ENCODE results near the gene MGST2.

GRCh38 chr4:139669335-139669734 lies 3.7 kb downstream of the MGST2 start:
- TF ChIP-seq ATF6 (CRISPR knock-in tag; IDR thresholded peaks at IDR 0.05), result no peak
- TF ChIP-seq CTCF (IDR thresholded peaks at IDR 0.05), result no peak
- TF ChIP-seq NR1H2 (CRISPR knock-in tag; IDR thresholded peaks at IDR 0.05), result no peak
- TF ChIP-seq TP53 (CRISPR knock-in tag; IDR thresholded peaks at IDR 0.05), result no peak
- no peak for TF ChIP-seq SMAD3 (CRISPR knock-in tag; IDR thresholded peaks at IDR 0.05; ENCODE audit: borderline replicate concordance)
- TF ChIP-seq ZNF263 (CRISPR knock-in tag; IDR thresholded peaks at IDR 0.05; ENCODE audit: low read depth), result no peak
- TF ChIP-seq NR2C2 (CRISPR knock-in tag; IDR thresholded peaks at IDR 0.05), result no peak
- no peak for TF ChIP-seq ZNF121 (CRISPR knock-in tag; IDR thresholded peaks at IDR 0.05)
- no peak for TF ChIP-seq SP1 (CRISPR knock-in tag; conservative IDR thresholded peaks at IDR 0.05)
- no peak for TF ChIP-seq CREB1 (CRISPR knock-in tag; IDR thresholded peaks at IDR 0.05)
- no peak for TF ChIP-seq RORB (CRISPR knock-in tag; IDR thresholded peaks at IDR 0.05)
